NCI-H1105 (cell line): Measurements from ENCODE around the gene INSR.

Experiments
- DNase-seq: peaks from one replicate; lab custom pipeline; 2025; lab: John Stamatoyannopoulos, UW

INSR gene

GRCh38 chr19:7142771-7143170, 151.4 kb downstream of the INSR start:
- DNase-seq = no peak

- no peak for DNase-seq
Observed at GRCh38 chr19:7140137-7140536, 154.1 kb downstream of the INSR start.

GRCh38 chr19:7139095-7139494, 155.1 kb downstream of the INSR start:
- DNase-seq = no peak

GRCh38 chr19:7138402-7138801, 155.8 kb downstream of the INSR start:
- DNase-seq = no peak

GRCh38 chr19:7137120-7137519, 157.1 kb downstream of the INSR start:
- no peak for DNase-seq

- DNase-seq = no peak
Observed at GRCh38 chr19:7132054-7132453, 162.2 kb downstream of the INSR start.

- DNase-seq = no peak
Observed at GRCh38 chr19:7130043-7130442, 164.2 kb downstream of the INSR start.

GRCh38 chr19:7126132-7126531, 168.1 kb downstream of the INSR start:
- no peak for DNase-seq

GRCh38 chr19:7125221-7125620, 169.0 kb downstream of the INSR start:
- no peak for DNase-seq

- no peak for DNase-seq
Observed at GRCh38 chr19:7124782-7125181, 169.4 kb downstream of the INSR start.

GRCh38 chr19:7122701-7123100, 171.5 kb downstream of the INSR start:
- DNase-seq = no peak

GRCh38 chr19:7120499-7120898, 173.7 kb downstream of the INSR start:
- no peak for DNase-seq

GRCh38 chr19:7119582-7119981, 174.6 kb downstream of the INSR start:
- no peak for DNase-seq

GRCh38 chr19:7117248-7117647, 177.0 kb downstream of the INSR start:
- DNase-seq = no peak

GRCh38 chr19:7115721-7116120, 178.5 kb downstream of the INSR start:
- DNase-seq = no peak

- DNase-seq = no peak
Observed at GRCh38 chr19:7113233-7113632, 181.0 kb downstream of the INSR start.

GRCh38 chr19:7112675-7113074, 181.5 kb downstream of the INSR start:
- no peak for DNase-seq

GRCh38 chr19:7109678-7110289, 184.4 kb downstream of the INSR start:
- DNase-seq = no peak

- DNase-seq = no peak
Observed at GRCh38 chr19:7106711-7107657, 187.2 kb downstream of the INSR start.

GRCh38 chr19:7104747-7105447, 189.3 kb downstream of the INSR start:
- no peak for DNase-seq

- DNase-seq = no peak
Observed at GRCh38 chr19:7101498-7102253, 192.5 kb downstream of the INSR start.

GRCh38 chr19:7099597-7099921, 194.7 kb downstream of the INSR start:
- no peak for DNase-seq
